Activated CD4-positive, alpha-beta memory T cell treated with anti-CD3 and anti-CD28 coated beads, Interleukin-2, amount 10 ng/mL, durations not matched to agents 7 days and 5 days (primary cell): ENCODE data around the gene CYP3A7. TPM values are rescaled to one million over a fixed set of nuclear protein-coding genes. Genes with fewer than 3 reads are reported as not detected.
"Not testable (repeated sequence)": the region's sequence is repeated elsewhere in the genome, so short reads cannot be mapped to it uniquely, and the experiment has no call there.

Source experiments
- CTCF ChIA-PET: fragments of 350-600 bp; sonication (Branson Sonifier 250); formaldehyde crosslinking; loops from one replicate; lab custom pipeline; 2021; ENCODE audit warnings: antibody characterized with exemption, inconsistent platforms; lab: Charles Lee
- POLR2A ChIA-PET: fragments of 350-600 bp; sonication (Branson Sonifier 250); formaldehyde crosslinking; loops from one replicate; lab custom pipeline; 2021; ENCODE audit warnings: antibody characterized with exemption; lab: Charles Lee
- DNase-seq: peaks from one replicate; pipeline ENCODE4 v3.0.0-alpha.2; 2020
- H3K27ac Mint-ChIP-seq: one replicate; pipeline ENCODE4 v1.8.0; 2021; ENCODE audit warnings: mild to moderate bottlenecking, mixed read lengths
- H3K27me3 Mint-ChIP-seq: one replicate; pipeline ENCODE4 v1.8.0; 2021; ENCODE audit warnings: mixed read lengths
- H3K36me3 Mint-ChIP-seq: one replicate; pipeline ENCODE4 v1.8.0; 2021; ENCODE audit warnings: low read depth, mixed read lengths
- H3K4me1 Mint-ChIP-seq: one replicate; pipeline ENCODE4 v1.8.0; 2021; ENCODE audit warnings: mixed read lengths
- H3K4me3 Mint-ChIP-seq: one replicate; pipeline ENCODE4 v1.8.0; 2021; ENCODE audit warnings: mild to moderate bottlenecking, mixed read lengths
- H3K9me3 Mint-ChIP-seq: one replicate; pipeline ENCODE4 v1.8.0; 2021; ENCODE audit warnings: mixed read lengths
- total RNA-seq, 2 experiments: library from RNA; stranded (reverse); gene quantifications; one replicate each; pipeline ENCODE4 v1.2.3, GENCODE V29; 2021

CYP3A7 gene
- total RNA-seq, 2 experiments from 2014 or later, result not detected

- CTCF ChIA-PET, result no interaction called here
- H3K4me3 Mint-ChIP-seq, result no peak overlapping the region
- POLR2A ChIA-PET, result no interaction called here
- H3K36me3 Mint-ChIP-seq, result no peaks in the 10 kb centered on the region
- H3K4me1 Mint-ChIP-seq, result peaks cover 4% of the 10 kb centered on the region
- no peak overlapping the region for H3K27ac Mint-ChIP-seq
- H3K9me3 Mint-ChIP-seq, result no peaks in the 10 kb centered on the region
- DNase-seq, result no peak
- H3K27me3 Mint-ChIP-seq, result no peaks in the 10 kb centered on the region
These were observed 27.8 kb upstream of the CYP3A7 start for GRCh38 chr7:99762680-99763327.

GRCh38 chr7:99755085-99755484 lies 20.1 kb upstream of the CYP3A7 start:
- H3K27ac Mint-ChIP-seq, result no peak overlapping the region
- no peaks in the 10 kb centered on the region for H3K9me3 Mint-ChIP-seq
- no peaks in the 10 kb centered on the region for H3K36me3 Mint-ChIP-seq
- peaks cover 19% of the 10 kb centered on the region for H3K27me3 Mint-ChIP-seq
- ChIA-PET CTCF (no interaction called here), POLR2A (no interaction called here)
- H3K4me3 Mint-ChIP-seq, result no peak overlapping the region
- DNase-seq, result no peak
- no peaks in the 10 kb centered on the region for H3K4me1 Mint-ChIP-seq

GRCh38 chr7:99752356-99752755 lies 17.4 kb upstream of the CYP3A7 start:
- Mint-ChIP-seq H3K9me3 (no peaks in the 10 kb centered on the region), H3K4me1 (no peaks in the 10 kb centered on the region), H3K27ac (no peak overlapping the region), H3K27me3 (peaks cover 19% of the 10 kb centered on the region), H3K36me3 (no peaks in the 10 kb centered on the region), H3K4me3 (no peak overlapping the region)
- DNase-seq, result no peak
- POLR2A ChIA-PET, result no interaction called here
- CTCF ChIA-PET, result no interaction called here

DNA sequence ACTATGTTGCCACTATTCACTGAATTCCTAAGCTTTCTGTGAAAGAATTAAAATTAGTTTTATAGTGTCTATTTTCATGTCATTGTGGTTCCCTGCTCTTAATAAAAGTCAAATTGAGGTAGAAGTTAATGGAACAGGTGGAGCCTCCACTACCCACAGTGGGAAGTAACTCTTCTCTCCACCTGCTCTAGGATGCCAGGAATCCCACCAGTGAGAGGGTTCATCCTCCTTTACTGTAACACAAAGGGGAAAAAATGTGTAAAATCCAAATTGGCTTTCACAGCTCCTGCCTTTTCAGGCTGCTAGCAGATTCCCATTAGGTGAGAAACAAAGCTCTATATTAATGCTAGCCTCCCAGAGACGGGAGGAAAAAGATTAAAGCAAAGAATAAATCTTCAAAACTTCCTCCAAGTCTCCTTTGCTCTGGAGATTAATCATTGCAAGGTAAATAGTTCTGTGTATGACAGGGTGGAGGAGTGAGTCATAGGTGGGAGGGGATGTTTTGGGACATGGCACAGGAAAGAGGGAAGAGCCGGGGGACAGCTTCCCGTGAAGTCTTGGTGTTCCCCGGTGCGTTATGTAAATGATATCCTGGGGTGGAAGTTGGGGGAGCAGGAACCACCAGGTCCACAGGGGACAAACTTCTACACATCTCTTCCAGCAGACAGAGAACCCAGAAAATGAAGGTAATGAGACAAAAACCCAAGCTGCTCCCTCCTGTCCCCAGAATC lies 16.5 kb upstream of the CYP3A7 start:
- CTCF ChIA-PET, DNase-seq, H3K36me3 Mint-ChIP-seq, H3K4me3 Mint-ChIP-seq, POLR2A ChIA-PET, H3K4me1 Mint-ChIP-seq, H3K9me3 Mint-ChIP-seq, H3K27ac Mint-ChIP-seq: not testable (repeated sequence)
- H3K27me3 Mint-ChIP-seq, result peaks cover 21% of the 10 kb centered on the region

GRCh38 chr7:99748846-99749579 lies 14.0 kb upstream of the CYP3A7 start:
- CTCF ChIA-PET, result no interaction called here
- Mint-ChIP-seq H3K4me1 (no peaks in the 10 kb centered on the region), H3K27ac (no peak overlapping the region), H3K27me3 (peaks cover 15% of the 10 kb centered on the region), H3K36me3 (no peaks in the 10 kb centered on the region), H3K4me3 (no peak overlapping the region), H3K9me3 (no peaks in the 10 kb centered on the region)
- no peak for DNase-seq
- POLR2A ChIA-PET, result no interaction called here

DNA sequence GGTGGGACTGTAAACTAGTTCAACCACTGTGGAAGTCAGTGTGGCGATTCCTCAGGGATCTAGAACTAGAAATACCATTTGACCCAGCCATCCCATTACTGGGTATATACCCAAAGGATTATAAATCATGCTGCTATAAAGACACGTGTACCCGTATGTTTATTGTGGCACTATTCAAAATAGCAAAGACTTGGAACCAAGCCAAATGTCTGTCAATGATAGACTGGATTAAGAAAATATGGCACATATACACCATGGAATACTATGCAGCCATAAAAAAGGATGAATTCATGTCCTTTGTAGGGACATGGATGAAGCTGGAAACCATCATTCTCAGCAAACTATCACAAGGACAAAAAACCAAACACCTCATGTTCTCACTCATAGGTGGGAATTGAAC lies 11.9 kb upstream of the CYP3A7 start:
- H3K4me3 Mint-ChIP-seq, H3K4me1 Mint-ChIP-seq, H3K36me3 Mint-ChIP-seq, H3K27ac Mint-ChIP-seq, POLR2A ChIA-PET, DNase-seq, CTCF ChIA-PET, H3K9me3 Mint-ChIP-seq, H3K27me3 Mint-ChIP-seq: not testable (repeated sequence)

DNA sequence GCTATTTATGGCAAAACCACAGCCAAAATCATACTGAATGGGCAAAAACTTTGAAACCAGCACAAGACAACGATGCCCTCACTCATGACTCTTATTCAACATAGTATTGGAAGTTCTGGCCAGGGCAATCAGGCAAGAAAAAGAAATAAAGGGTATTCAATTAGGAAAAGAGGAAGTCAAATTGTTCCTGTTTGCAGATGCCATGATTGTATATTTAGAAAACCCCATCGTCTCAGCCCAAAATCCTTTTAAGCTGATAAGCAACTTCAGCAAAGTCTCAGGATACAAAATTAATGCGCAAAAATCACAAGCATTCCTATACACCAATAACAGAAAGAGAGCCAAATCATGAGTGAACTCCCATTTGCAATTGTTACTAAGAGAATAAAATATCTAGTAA lies 10.4 kb upstream of the CYP3A7 start:
- H3K27me3 Mint-ChIP-seq, CTCF ChIA-PET, H3K4me1 Mint-ChIP-seq, H3K9me3 Mint-ChIP-seq, H3K27ac Mint-ChIP-seq, POLR2A ChIA-PET, H3K36me3 Mint-ChIP-seq, H3K4me3 Mint-ChIP-seq, DNase-seq: not testable (repeated sequence)

- peaks cover 9% of the 10 kb centered on the region for H3K4me1 Mint-ChIP-seq
- CTCF ChIA-PET, result no interaction called here
- no peak for DNase-seq
- H3K27ac Mint-ChIP-seq, result no peak overlapping the region
- H3K27me3 Mint-ChIP-seq, result peaks cover 3% of the 10 kb centered on the region
- POLR2A ChIA-PET, result no interaction called here
- H3K36me3 Mint-ChIP-seq, result peaks cover 3% of the 10 kb centered on the region
- H3K9me3 Mint-ChIP-seq, result no peaks in the 10 kb centered on the region
- no peak overlapping the region for H3K4me3 Mint-ChIP-seq
These were observed 7.9 kb upstream of the CYP3A7 start for GRCh38 chr7:99742737-99743394.

- Mint-ChIP-seq H3K27me3 (peaks cover under 1% of the 10 kb centered on the region), H3K36me3 (peaks cover 3% of the 10 kb centered on the region), H3K9me3 (no peaks in the 10 kb centered on the region), H3K27ac (no peak overlapping the region), H3K4me1 (peaks cover 9% of the 10 kb centered on the region), H3K4me3 (no peak overlapping the region)
- ChIA-PET CTCF (interaction anchor here (0.6 kb wide), 1 partner anchor 47 kb away, joined by 3 read pairs; no protein-coding TSS in a partner anchor), POLR2A (no interaction called here)
- no peak for DNase-seq
These were observed 6.4 kb upstream of the CYP3A7 start for GRCh38 chr7:99741441-99741795.

- Mint-ChIP-seq H3K9me3 (no peaks in the 10 kb centered on the region), H3K27ac (no peak overlapping the region), H3K4me3 (no peak overlapping the region), H3K4me1 (peaks cover 9% of the 10 kb centered on the region), H3K36me3 (peaks cover 3% of the 10 kb centered on the region), H3K27me3 (no peaks in the 10 kb centered on the region)
- no peak for DNase-seq
- CTCF ChIA-PET, result no interaction called here
- POLR2A ChIA-PET, result no interaction called here
These were observed 5.8 kb upstream of the CYP3A7 start for GRCh38 chr7:99740573-99741440.

GRCh38 chr7:99739699-99740572 lies 4.9 kb upstream of the CYP3A7 start:
- H3K36me3 Mint-ChIP-seq, result peaks cover 3% of the 10 kb centered on the region
- no peak overlapping the region for H3K27ac Mint-ChIP-seq
- peaks cover 9% of the 10 kb centered on the region for H3K4me1 Mint-ChIP-seq
- ChIA-PET POLR2A (no interaction called here), CTCF (no interaction called here)
- H3K27me3 Mint-ChIP-seq, result no peaks in the 10 kb centered on the region
- H3K4me3 Mint-ChIP-seq, result no peak overlapping the region
- no peak for DNase-seq
- no peaks in the 10 kb centered on the region for H3K9me3 Mint-ChIP-seq

DNA sequence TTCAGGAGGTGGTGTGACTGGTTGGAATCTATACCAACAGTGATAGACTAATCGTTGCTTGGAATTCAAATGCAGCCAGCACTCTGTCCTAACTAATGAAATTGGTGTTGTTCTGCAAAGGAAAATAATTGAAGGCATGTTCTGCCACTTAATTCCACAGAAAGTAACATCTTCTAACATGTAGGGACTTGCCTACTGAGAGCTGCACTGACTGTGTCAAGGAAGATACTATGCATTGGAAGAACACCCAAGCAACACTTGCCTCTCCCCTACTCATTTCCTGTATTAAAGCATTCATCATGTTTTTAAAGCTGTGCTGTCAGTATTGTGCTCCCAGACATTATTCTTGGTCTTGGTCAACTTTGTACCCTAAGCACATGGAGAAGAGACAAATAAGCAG lies 2.7 kb upstream of the CYP3A7 start:
- Mint-ChIP-seq H3K9me3 (no peaks in the 10 kb centered on the region), H3K27me3 (no peaks in the 10 kb centered on the region), H3K4me1 (peaks cover 9% of the 10 kb centered on the region), H3K36me3 (peaks cover 3% of the 10 kb centered on the region), H3K27ac (no peak overlapping the region), H3K4me3 (no peak overlapping the region)
- POLR2A ChIA-PET, result no interaction called here
- no peak for DNase-seq
- CTCF ChIA-PET, result no interaction called here
